GM23248 (cell line): ENCODE data around the gene CCDC141. TPM values are rescaled to one million over a fixed set of nuclear protein-coding genes. Genes with fewer than 3 reads are reported as not detected.

Experiments used
- DNase-seq: peaks from one replicate; pipeline ENCODE4 v3.0.0-alpha.2; 2015
- H2AFZ ChIP-seq: fragments of 200-600 bp; sonication (generic); 2 replicates; pipeline ENCODE4 v1.6.1; 2016; ENCODE audit warnings: antibody characterized with exemption
- H3F3A ChIP-seq: fragments of 200-600 bp; sonication (generic); 2 replicates; pipeline ENCODE4 v1.6.1; 2016; ENCODE audit warnings: mild to moderate bottlenecking, antibody characterized with exemption, mixed run types; ENCODE audit not compliant: insufficient read depth
- H3K27ac ChIP-seq: fragments of 200-600 bp; sonication (generic); 2 replicates; pipeline ENCODE4 v1.5.1; 2016; ENCODE audit warnings: mild to moderate bottlenecking
- H3K27me3 ChIP-seq: fragments of 200-600 bp; sonication (generic); replicated peaks from 2 replicates; pipeline ENCODE4 v1.6.1; 2016; ENCODE audit warnings: mild to moderate bottlenecking; ENCODE audit not compliant: insufficient read depth
- H3K36me3 ChIP-seq: fragments of 200-600 bp; sonication (generic); 2 replicates; pipeline ENCODE4 v1.6.1; 2016; ENCODE audit warnings: low read depth, mild to moderate bottlenecking
- H3K4me1 ChIP-seq: fragments of 200-600 bp; sonication (generic); 2 replicates; pipeline ENCODE4 v1.6.1; 2016; ENCODE audit warnings: mild to moderate bottlenecking; ENCODE audit not compliant: insufficient read depth
- H3K4me2 ChIP-seq: fragments of 200-600 bp; sonication (generic); one replicate; pipeline ENCODE4 v1.6.1; 2016; ENCODE audit warnings: mild to moderate bottlenecking; ENCODE audit not compliant: unreplicated experiment
- H3K4me3 ChIP-seq: fragments of 200-600 bp; sonication (generic); 2 replicates; pipeline ENCODE4 v1.5.1; 2016; ENCODE audit warnings: mild to moderate bottlenecking
- H3K79me2 ChIP-seq: fragments of 200-600 bp; sonication (generic); 2 replicates; pipeline ENCODE4 v1.6.1; 2016; ENCODE audit warnings: mild to moderate bottlenecking; ENCODE audit not compliant: insufficient read depth
- H3K9ac ChIP-seq: fragments of 200-600 bp; sonication (generic); 2 replicates; pipeline ENCODE4 v1.6.1; 2016; ENCODE audit warnings: mild to moderate bottlenecking
- H3K9me2 ChIP-seq: fragments of 200-600 bp; sonication (generic); 2 replicates; pipeline ENCODE4 v1.6.1; 2016; ENCODE audit warnings: mixed run types, mild to moderate bottlenecking, moderate library complexity; ENCODE audit not compliant: insufficient read depth
- H3K9me3 ChIP-seq: fragments of 200-600 bp; sonication (generic); one replicate; pipeline ENCODE4 v1.6.1; 2017; ENCODE audit warnings: low read depth
- H4K20me1 ChIP-seq: fragments of 200-600 bp; sonication (generic); 2 replicates; pipeline ENCODE4 v1.6.0; 2016; ENCODE audit not compliant: insufficient read depth
- EZH2 ChIP-seq: fragments of 200-600 bp; sonication (generic); IDR thresholded peaks from 2 replicates; pipeline ENCODE4 v1.6.1; 2018; ENCODE audit warnings: antibody characterized with exemption, mild to moderate bottlenecking; ENCODE audit not compliant: insufficient read depth, poor library complexity, severe bottlenecking
- EZH2phosphoT487 ChIP-seq: fragments of 200-600 bp; sonication (generic); IDR thresholded peaks from 2 replicates; pipeline ENCODE4 v1.6.1; 2018; ENCODE audit warnings: antibody characterized with exemption, moderate library complexity, mild to moderate bottlenecking, low read depth; ENCODE audit not compliant: insufficient read depth
- whole genome bisulfite sequencing, 2 experiments: methylation state at CpG; one replicate each; pipeline ENCODE4 v1.1.6; 2015 to 2017; ENCODE audit warnings: low lambda C conversion rate in 2 of 2, low coverage in 1 of 2; ENCODE audit errors: missing lambda C conversion rate in 2 of 2; 5-methylcytosine and 5-hydroxymethylcytosine counted together
- in situ Hi-C: fragments of 300-500 bp; cut with MboI; formaldehyde crosslinking; loops from 2 replicates; pipeline ENCODE4 v1.15.0; 2020
- polyA plus RNA-seq: library from polyadenylated mRNA; unstranded; fragments of >200 nt; fragmentation: Nextera tagmentation; extraction: Ambion mirVana; gene quantifications from 2 replicates; pipeline ENCODE4 v1.2.1, GENCODE V29; 2016
- total RNA-seq: library from RNA; depleted of rRNA; stranded (reverse); fragments of >200 nt; shearing (Covaris generic); gene quantifications from 2 replicates; pipeline ENCODE4 v1.2.3, GENCODE V29; 2014

CCDC141 gene
- total and polyA plus RNA-seq, 2 experiments from 2014 or later = not detected

GRCh38 chr2:178882666-178883440 lies 167.1 kb downstream of the CCDC141 start:
- H3K36me3 ChIP-seq = no peaks in the 10 kb centered on the region
- H3K4me1 ChIP-seq = peaks cover 19% of the 10 kb centered on the region
- H2AFZ ChIP-seq = peak overlapping the region; percentile 49; the same call in 1 of the 2 replicates
- H3K9ac ChIP-seq = no peak overlapping the region
- H3K4me2 ChIP-seq = peak overlapping the region; percentile 69
- no peaks in the 10 kb centered on the region for H3K79me2 ChIP-seq
- in situ Hi-C loops = no loop called here
- H3K27ac ChIP-seq = peak overlapping the region; percentile 43
- H3K9me3 ChIP-seq = no peaks in the 10 kb centered on the region
- peaks cover 16% of the 10 kb centered on the region; the same call in 1 of the 2 replicates for H3F3A ChIP-seq
- H3K9me2 ChIP-seq = no peaks in the 10 kb centered on the region
- DNase-seq = peak; percentile 82
- TF ChIP-seq EZH2 = no peak
- TF ChIP-seq EZH2phosphoT487 = 0 out of 2 replicates have a peak, but pooled peaks have one; percentile 60
- H3K4me3 ChIP-seq = peak overlapping the region; percentile 54
- WGBS, 2 experiments = 10 to 12% methylated on average over 6 of the region's 6 CpGs
- no peaks in the 10 kb centered on the region for H3K27me3 ChIP-seq
- H4K20me1 ChIP-seq = no peaks in the 10 kb centered on the region

GRCh38 chr2:178881075-178881474 lies 168.9 kb downstream of the CCDC141 start:
- Histone ChIP-seq H3F3A (peaks cover 16% of the 10 kb centered on the region; the same call in 1 of the 2 replicates), H3K9ac (no peak overlapping the region), H3K4me1 (peaks cover 19% of the 10 kb centered on the region), H3K36me3 (no peaks in the 10 kb centered on the region), H3K4me2 (no peak overlapping the region), H2AFZ (no peak overlapping the region), H4K20me1 (no peaks in the 10 kb centered on the region), H3K9me3 (no peaks in the 10 kb centered on the region), H3K4me3 (no peak overlapping the region), H3K79me2 (no peaks in the 10 kb centered on the region), H3K27me3 (no peaks in the 10 kb centered on the region), H3K27ac (no peak overlapping the region), H3K9me2 (no peaks in the 10 kb centered on the region)
- no peak for DNase-seq
- in situ Hi-C loops = no loop called here
- WGBS, 2 experiments = 100% methylated on average over 1 of the region's 1 CpG
- no peak for TF ChIP-seq EZH2
- no peak for TF ChIP-seq EZH2phosphoT487

GRCh38 chr2:178880257-178880656 lies 169.7 kb downstream of the CCDC141 start:
- peaks cover 19% of the 10 kb centered on the region for H3K4me1 ChIP-seq

GRCh38 chr2:178877874-178878273 lies 172.1 kb downstream of the CCDC141 start:
- in situ Hi-C loops = no loop called here
- H3K27me3 ChIP-seq = no peaks in the 10 kb centered on the region
- no peaks in the 10 kb centered on the region for H3K36me3 ChIP-seq
- H4K20me1 ChIP-seq = no peaks in the 10 kb centered on the region
- H3K4me2 ChIP-seq = no peak overlapping the region
- H3K9me2 ChIP-seq = no peaks in the 10 kb centered on the region
- no peak overlapping the region for H3K9ac ChIP-seq
- DNase-seq = no peak
- H3K79me2 ChIP-seq = no peaks in the 10 kb centered on the region
- no peak overlapping the region for H3K27ac ChIP-seq
- H2AFZ ChIP-seq = no peak overlapping the region
- H3K4me3 ChIP-seq = no peak overlapping the region
- H3K4me1 ChIP-seq = peaks cover 9% of the 10 kb centered on the region
- 69 to 79% methylated on average over 2 of the region's 2 CpGs for WGBS, 2 experiments
- TF ChIP-seq EZH2phosphoT487 (no peak), EZH2 (no peak)
- H3F3A ChIP-seq = peaks cover 6% of the 10 kb centered on the region; the same call in 1 of the 2 replicates
- H3K9me3 ChIP-seq = no peaks in the 10 kb centered on the region

More at GRCh38 chr2:178880257-178880656, 169.7 kb downstream of the CCDC141 start:
- no peaks in the 10 kb centered on the region for H4K20me1 ChIP-seq
- no peaks in the 10 kb centered on the region for H3K9me2 ChIP-seq
- whole genome bisulfite sequencing, 2 experiments = 42 to 43% methylated on average over 3 of the region's 3 CpGs
- no peak for DNase-seq
- no peak overlapping the region for H3K27ac ChIP-seq
- H3K79me2 ChIP-seq = no peaks in the 10 kb centered on the region
- no peaks in the 10 kb centered on the region for H3K9me3 ChIP-seq
- no peaks in the 10 kb centered on the region for H3K36me3 ChIP-seq
- no peak for TF ChIP-seq EZH2
- TF ChIP-seq EZH2phosphoT487 = no peak
- H3F3A ChIP-seq = peaks cover 16% of the 10 kb centered on the region; the same call in 1 of the 2 replicates
- no peak overlapping the region for H3K9ac ChIP-seq
- no peaks in the 10 kb centered on the region for H3K27me3 ChIP-seq
- H2AFZ ChIP-seq = no peak overlapping the region
- no peak overlapping the region for H3K4me2 ChIP-seq
- in situ Hi-C loops = no loop called here
- H3K4me3 ChIP-seq = no peak overlapping the region
